K562 (cell line): ENCODE measurements around the gene PACC1. TPM values are rescaled to one million over a fixed set of nuclear protein-coding genes. Genes with fewer than 3 reads are reported as not detected.

Experiments
- ARNT ChIP-seq, 2 experiments: fragments of 450-650 bp; IDR thresholded peaks; 2 replicates each; pipeline ENCODE4 v1.6.1; 2016; ENCODE audit warnings: mild to moderate bottlenecking in 1 of 2
- CCNT2 ChIP-seq: IDR thresholded peaks from 2 replicates; pipeline ENCODE4 v1.6.1; 2011; ENCODE audit warnings: borderline replicate concordance, low read depth, mild to moderate bottlenecking, moderate library complexity, mixed read lengths, low read length; ENCODE audit not compliant: insufficient read length; ENCODE audit errors: extremely low read depth
- ETV5 ChIP-seq: sonication (generic); formaldehyde crosslinking; IDR thresholded peaks from 2 replicates; pipeline ENCODE4 v1.4.0; 2020; ENCODE audit warnings: low read depth, mild to moderate bottlenecking, missing genetic modification reagents
- GATA2 ChIP-seq: sonication (generic); formaldehyde crosslinking; IDR thresholded peaks from 2 replicates; pipeline ENCODE4 v1.4.0; 2020; ENCODE audit warnings: mild to moderate bottlenecking, missing genetic modification reagents
- HEY1 ChIP-seq: fragments of 250-450 bp; sonication (Bioruptor Pico); IDR thresholded peaks from 2 replicates; pipeline ENCODE4 v1.5.0; 2020; ENCODE audit warnings: mild to moderate bottlenecking, moderate library complexity, borderline replicate concordance
- KLF1 ChIP-seq: fragments of 450-650 bp; IDR thresholded peaks from 2 replicates; pipeline ENCODE4 v1.6.1; 2016; ENCODE audit warnings: missing genetic modification characterization, missing compliant biosample characterization
- MBD2 ChIP-seq: sonication (generic); IDR thresholded peaks from 2 replicates; pipeline ENCODE4 v1.6.1; 2016; ENCODE audit warnings: low read depth, borderline replicate concordance
- MEF2A ChIP-seq: IDR thresholded peaks from 2 replicates; pipeline ENCODE4 v1.6.1; 2011; ENCODE audit warnings: low read depth, mild to moderate bottlenecking, low read length, moderate library complexity; ENCODE audit not compliant: control insufficient read depth
- MIER1 ChIP-seq: fragments of 450-650 bp; IDR thresholded peaks from 2 replicates; pipeline ENCODE4 v1.6.1; 2016; ENCODE audit warnings: antibody characterized with exemption, mild to moderate bottlenecking, low read depth
- NFIX ChIP-seq: fragments of 250-450 bp; sonication (Bioruptor Pico); IDR thresholded peaks from 2 replicates; pipeline ENCODE4 v1.4.0; 2020; ENCODE audit warnings: low read depth, mild to moderate bottlenecking, moderate library complexity
- PPARD ChIP-seq: fragments of 250-450 bp; sonication (Bioruptor Pico); IDR thresholded peaks from 2 replicates; pipeline ENCODE4 v1.8.0; 2022; ENCODE audit warnings: inconsistent platforms, mild to moderate bottlenecking, moderate library complexity
- RNF2 ChIP-seq: sonication (generic); IDR thresholded peaks from 2 replicates; pipeline ENCODE4 v1.6.1; 2016
- SMAD4 ChIP-seq: fragments of 250-450 bp; sonication (Bioruptor Pico); conservative IDR thresholded peaks from 2 replicates; pipeline ENCODE4 v1.8.0; 2021; ENCODE audit warnings: inconsistent platforms, mild to moderate bottlenecking, moderate library complexity
- SMC3 ChIP-seq: conservative IDR thresholded peaks from 2 replicates; pipeline ENCODE4 v1.6.1; 2011; ENCODE audit warnings: low read depth, low read length, improper control_type of control experiment; ENCODE audit not compliant: insufficient read depth
- TAF9B ChIP-seq: fragments of 450-650 bp; IDR thresholded peaks from 2 replicates; pipeline ENCODE4 v1.6.1; 2018; ENCODE audit warnings: mild to moderate bottlenecking; ENCODE audit not compliant: partially characterized antibody
- TFE3 ChIP-seq: fragments of 450-650 bp; formaldehyde crosslinking; IDR thresholded peaks from 2 replicates; pipeline ENCODE4 v1.4.0; 2020; ENCODE audit warnings: mild to moderate bottlenecking, mixed read lengths
- ZNF3 ChIP-seq: fragments of 250-450 bp; sonication (Bioruptor Pico); IDR thresholded peaks from 2 replicates; pipeline ENCODE4 v1.5.0; 2021; ENCODE audit warnings: mild to moderate bottlenecking, moderate library complexity
- ZNF639 ChIP-seq, 2 experiments: fragments of 200-800 bp in 1 of 2; sonication (Bioruptor generic) in 1 of 2; sonication (generic) in 1 of 2; formaldehyde crosslinking in 1 of 2; IDR thresholded peaks in 1 of 2; conservative IDR thresholded peaks in 1 of 2; 2 replicates each; pipeline versions ENCODE4 v1.5.0 to v1.6.1; 2016 to 2020; ENCODE audit warnings: missing compliant biosample characterization in 1 of 2, missing genetic modification characterization in 1 of 2, missing genetic modification reagents in 1 of 2
- ZNF696 ChIP-seq: fragments of 250-450 bp; sonication (Bioruptor Pico); conservative IDR thresholded peaks from 2 replicates; pipeline ENCODE4 v1.4.0; 2020; ENCODE audit warnings: mild to moderate bottlenecking, moderate library complexity
- ZSCAN29 ChIP-seq: fragments of 450-650 bp; IDR thresholded peaks from 2 replicates; pipeline ENCODE4 v1.6.1; 2017
- polyA plus RNA-seq, 8 experiments: library from polyadenylated mRNA; depleted of rRNA in 4 of 8; stranded (reverse) in 5 of 8; unstranded in 3 of 8; fragments of >200 nt; fragmentation: Nextera tagmentation in 2 of 8; fragmentation: Illumina TruSeq in 1 of 8; extraction: Ambion mirVana in 2 of 8; extraction: Trizol in 1 of 8; gene quantifications; 2 replicates each; pipeline versions ENCODE4 v1.2.1 to v1.2.3, GENCODE V29; 2011 to 2014; ENCODE audit warnings: inconsistent platforms in 1 of 8, missing spikeins in 1 of 8
- total RNA-seq, 7 experiments: library from RNA; depleted of rRNA in 6 of 7; stranded (reverse); fragments of >200 nt in 6 of 7; fragmentation: Illumina TruSeq in 2 of 7; extraction: Trizol in 2 of 7; gene quantifications; 2 replicates each; pipeline versions ENCODE4 v1.2.1 to v1.2.3, GENCODE V29; 2011 to 2021; ENCODE audit warnings: low replicate concordance in 1 of 7
- TF ChIP-seq, protein P1 (sequence below): fragments of 250-450 bp; sonication (Bioruptor Pico); IDR thresholded peaks from 2 replicates; pipeline ENCODE4 v1.8.0; 2021; ENCODE audit warnings: borderline replicate concordance, mild to moderate bottlenecking, moderate library complexity; ENCODE audit not compliant: poor library complexity, severe bottlenecking
- TF ChIP-seq, protein P2 (sequence below), 2 experiments: IDR thresholded peaks in 1 of 2; conservative IDR thresholded peaks in 1 of 2; 2 replicates each; pipeline ENCODE4 v1.6.1; 2016; ENCODE audit warnings: low read depth in 2 of 2, mild to moderate bottlenecking in 1 of 2, missing compliant biosample characterization in 1 of 2, missing genetic modification characterization in 1 of 2, moderate library complexity in 1 of 2

The PACC1 gene
- total and polyA plus RNA-seq, 9 of the 15 experiments (the other 6 are each of a cell fraction or from before 2014, with no cell fraction given) = 7.1 to 19.3 (median 14.9) TPM

GRCh38 chr1:212430955-212431394 is 16.3 kb upstream of the PACC1 start (continued):
- TF ChIP-seq ZNF639 (CRISPR knock-in tag; conservative IDR thresholded peaks at IDR 0.05 in 1 of 2, IDR thresholded peaks at IDR 0.05 in 1 of 2) (peak in 1 of 2 experiments; percentile 84; a peak in 2 of 4 replicates), KLF1 (tag) (no peak), MBD2 (peak; percentile 37; the same call in 1 of the 2 replicates), CCNT2 (peak; percentile 76), SMC3 (no peak), ARNT (IDR thresholded peaks at IDR 0.05) (no peak), MIER1 (no peak), NFIX (CRISPR knock-in tag) (no peak), GATA2 (CRISPR knock-in tag) (peak; percentile 30; the same call in 1 of the 2 replicates), RNF2 (no peak), TAF9B (no peak), TFE3 (CRISPR knock-in tag) (peak; percentile 51; the same call in 1 of the 2 replicates), ETV5 (CRISPR knock-in tag) (no peak), SMAD4 (CRISPR knock-in tag) (peak; percentile 93), HEY1 (CRISPR knock-in tag) (peak; percentile 85), ZNF696 (no peak; the same call in 1 of the 2 replicates), ZNF3 (no peak), MEF2A (no peak), ZSCAN29 (no peak), PPARD (CRISPR knock-in tag) (no peak)
- TF ChIP-seq, protein P1, sequence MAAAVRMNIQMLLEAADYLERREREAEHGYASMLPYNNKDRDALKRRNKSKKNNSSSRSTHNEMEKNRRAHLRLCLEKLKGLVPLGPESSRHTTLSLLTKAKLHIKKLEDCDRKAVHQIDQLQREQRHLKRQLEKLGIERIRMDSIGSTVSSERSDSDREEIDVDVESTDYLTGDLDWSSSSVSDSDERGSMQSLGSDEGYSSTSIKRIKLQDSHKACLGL (CRISPR knock-in tag) = peak; percentile 72
- TF ChIP-seq, protein P2, sequence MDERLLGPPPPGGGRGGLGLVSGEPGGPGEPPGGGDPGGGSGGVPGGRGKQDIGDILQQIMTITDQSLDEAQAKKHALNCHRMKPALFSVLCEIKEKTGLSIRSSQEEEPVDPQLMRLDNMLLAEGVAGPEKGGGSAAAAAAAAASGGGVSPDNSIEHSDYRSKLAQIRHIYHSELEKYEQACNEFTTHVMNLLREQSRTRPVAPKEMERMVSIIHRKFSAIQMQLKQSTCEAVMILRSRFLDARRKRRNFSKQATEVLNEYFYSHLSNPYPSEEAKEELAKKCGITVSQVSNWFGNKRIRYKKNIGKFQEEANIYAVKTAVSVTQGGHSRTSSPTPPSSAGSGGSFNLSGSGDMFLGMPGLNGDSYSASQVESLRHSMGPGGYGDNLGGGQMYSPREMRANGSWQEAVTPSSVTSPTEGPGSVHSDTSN (CRISPR knock-in tag; IDR thresholded peaks at IDR 0.05; ENCODE audit: low read depth) = no peak
- TF ChIP-seq, protein P2 (tag; conservative IDR thresholded peaks at IDR 0.05; ENCODE audit: low read depth) = peak; percentile 78
